Smooth muscle cell (in vitro differentiated cells): ENCODE results near the gene HNRNPLL. TPM values are rescaled to one million over a fixed set of nuclear protein-coding genes. Genes with fewer than 3 reads are reported as not detected.
A peak's percentile ranks its signal among the peaks of the same experiment; 100 is the strongest.
"Not testable (repeated sequence)": the region's sequence is repeated elsewhere in the genome, so short reads cannot be mapped to it uniquely, and the experiment has no call there.

Experiments used
- DNase-seq: peaks from one replicate; lab custom pipeline; 2025; ENCODE audit not compliant: unreplicated experiment; lab: John Stamatoyannopoulos, UW
- H2AFZ ChIP-seq: fragments of 200-600 bp; sonication (generic); 2 replicates; pipeline ENCODE4 v1.6.0; 2016; ENCODE audit warnings: antibody characterized with exemption, low read depth, mild to moderate bottlenecking
- H3F3A ChIP-seq: fragments of 200-600 bp; sonication (generic); 2 replicates; pipeline ENCODE4 v1.6.0; 2017; ENCODE audit warnings: antibody characterized with exemption, low read depth
- H3K27ac ChIP-seq: fragments of 200-600 bp; sonication (generic); 2 replicates; pipeline ENCODE4 v1.5.1; 2016; ENCODE audit warnings: low read depth, mild to moderate bottlenecking
- H3K27me3 ChIP-seq: fragments of 200-600 bp; sonication (generic); 2 replicates; pipeline ENCODE4 v1.6.1; 2016; ENCODE audit warnings: low read depth, mild to moderate bottlenecking
- H3K36me3 ChIP-seq: fragments of 200-600 bp; sonication (generic); 2 replicates; pipeline ENCODE4 v1.5.1; 2016; ENCODE audit warnings: low read depth
- H3K4me1 ChIP-seq: fragments of 200-600 bp; sonication (generic); 2 replicates; pipeline ENCODE4 v1.5.1; 2016; ENCODE audit warnings: low read depth
- H3K4me2 ChIP-seq: fragments of 200-600 bp; sonication (generic); 2 replicates; pipeline ENCODE4 v1.6.0; 2016; ENCODE audit warnings: mild to moderate bottlenecking
- H3K4me3 ChIP-seq: fragments of 200-600 bp; sonication (generic); 2 replicates; pipeline ENCODE4 v1.5.1; 2016; ENCODE audit warnings: mild to moderate bottlenecking
- H3K79me2 ChIP-seq: fragments of 200-600 bp; sonication (generic); 2 replicates; pipeline ENCODE4 v1.6.0; 2016; ENCODE audit warnings: low read depth, mild to moderate bottlenecking
- H3K9ac ChIP-seq: fragments of 200-600 bp; sonication (generic); 2 replicates; pipeline ENCODE4 v1.6.0; 2016; ENCODE audit warnings: low read depth
- H3K9me3 ChIP-seq: fragments of 200-600 bp; sonication (generic); replicated peaks from 2 replicates; pipeline ENCODE4 v1.5.1; 2016; ENCODE audit warnings: low read depth
- H4K20me1 ChIP-seq: fragments of 200-600 bp; sonication (generic); 2 replicates; pipeline ENCODE4 v1.6.0; 2016; ENCODE audit warnings: low read depth
- WGBS: methylation state at CpG from one replicate; pipeline ENCODE4 v1.1.7; 2016; ENCODE audit warnings: low lambda C conversion rate; 5-methylcytosine and 5-hydroxymethylcytosine counted together
- polyA plus RNA-seq: library from polyadenylated mRNA; unstranded; fragments of >200 nt; fragmentation: Nextera tagmentation; extraction: Ambion mirVana; gene quantifications from 2 replicates; pipeline ENCODE4 v1.2.1, GENCODE V29; 2016
- total RNA-seq: library from RNA; depleted of rRNA; stranded (reverse); fragments of >200 nt; gene quantifications from 2 replicates; pipeline ENCODE4 v1.2.3, GENCODE V29; 2014
- TF ChIP-seq, protein P1 (sequence below): fragments of 200-600 bp; sonication (generic); IDR thresholded peaks from 2 replicates; pipeline ENCODE4 v1.5.1; 2017; ENCODE audit warnings: borderline replicate concordance, mild to moderate bottlenecking, antibody characterized with exemption; ENCODE audit not compliant: insufficient read depth, poor library complexity, severe bottlenecking

HNRNPLL gene
- total and polyA plus RNA-seq, 2 experiments from 2014 or later, result 37.4 to 42.8 TPM

DNA sequence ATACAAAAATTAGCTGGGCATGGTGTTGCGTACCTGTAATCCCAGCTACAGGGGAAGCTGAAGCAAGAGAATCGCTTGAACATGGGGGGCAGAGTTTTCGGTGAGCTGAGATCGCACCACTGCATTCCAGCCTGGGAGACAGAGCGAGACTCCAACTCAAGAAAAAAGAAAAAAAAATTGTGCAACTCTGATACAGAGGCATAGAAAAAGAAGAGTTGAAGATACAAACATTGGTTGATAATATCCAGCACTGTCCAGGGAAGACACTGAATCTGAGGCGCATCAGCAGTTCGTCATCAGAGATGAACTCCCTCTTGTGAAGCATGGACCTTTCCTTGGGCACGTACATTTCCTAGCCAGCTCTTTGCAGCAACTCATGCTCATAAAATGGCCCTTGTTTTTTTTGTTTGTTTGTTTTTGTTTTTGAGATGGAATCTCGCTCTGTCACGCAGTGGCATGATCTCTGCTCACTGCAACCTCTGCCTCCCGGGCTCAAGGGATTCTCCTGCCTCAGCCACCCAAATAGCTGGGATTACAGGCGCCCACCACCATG lies 46.5 kb upstream of the HNRNPLL start:
- Histone ChIP-seq H4K20me1 (no peaks in the 10 kb centered on the region), H3K4me1 (no peaks in the 10 kb centered on the region), H3K27me3 (no peaks in the 10 kb centered on the region), H3K9ac (no peak overlapping the region), H3K36me3 (no peaks in the 10 kb centered on the region), H3K4me2 (no peak overlapping the region), H3K79me2 (no peaks in the 10 kb centered on the region), H3K9me3 (no peaks in the 10 kb centered on the region), H3K27ac (no peak overlapping the region), H2AFZ (no peak overlapping the region), H3K4me3 (no peak overlapping the region), H3F3A (no peaks in the 10 kb centered on the region)
- 84% methylated on average over 12 of the region's 12 CpGs for WGBS
- no peak for DNase-seq
- TF ChIP-seq, protein P1, sequence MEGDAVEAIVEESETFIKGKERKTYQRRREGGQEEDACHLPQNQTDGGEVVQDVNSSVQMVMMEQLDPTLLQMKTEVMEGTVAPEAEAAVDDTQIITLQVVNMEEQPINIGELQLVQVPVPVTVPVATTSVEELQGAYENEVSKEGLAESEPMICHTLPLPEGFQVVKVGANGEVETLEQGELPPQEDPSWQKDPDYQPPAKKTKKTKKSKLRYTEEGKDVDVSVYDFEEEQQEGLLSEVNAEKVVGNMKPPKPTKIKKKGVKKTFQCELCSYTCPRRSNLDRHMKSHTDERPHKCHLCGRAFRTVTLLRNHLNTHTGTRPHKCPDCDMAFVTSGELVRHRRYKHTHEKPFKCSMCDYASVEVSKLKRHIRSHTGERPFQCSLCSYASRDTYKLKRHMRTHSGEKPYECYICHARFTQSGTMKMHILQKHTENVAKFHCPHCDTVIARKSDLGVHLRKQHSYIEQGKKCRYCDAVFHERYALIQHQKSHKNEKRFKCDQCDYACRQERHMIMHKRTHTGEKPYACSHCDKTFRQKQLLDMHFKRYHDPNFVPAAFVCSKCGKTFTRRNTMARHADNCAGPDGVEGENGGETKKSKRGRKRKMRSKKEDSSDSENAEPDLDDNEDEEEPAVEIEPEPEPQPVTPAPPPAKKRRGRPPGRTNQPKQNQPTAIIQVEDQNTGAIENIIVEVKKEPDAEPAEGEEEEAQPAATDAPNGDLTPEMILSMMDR, result no peak

DNA sequence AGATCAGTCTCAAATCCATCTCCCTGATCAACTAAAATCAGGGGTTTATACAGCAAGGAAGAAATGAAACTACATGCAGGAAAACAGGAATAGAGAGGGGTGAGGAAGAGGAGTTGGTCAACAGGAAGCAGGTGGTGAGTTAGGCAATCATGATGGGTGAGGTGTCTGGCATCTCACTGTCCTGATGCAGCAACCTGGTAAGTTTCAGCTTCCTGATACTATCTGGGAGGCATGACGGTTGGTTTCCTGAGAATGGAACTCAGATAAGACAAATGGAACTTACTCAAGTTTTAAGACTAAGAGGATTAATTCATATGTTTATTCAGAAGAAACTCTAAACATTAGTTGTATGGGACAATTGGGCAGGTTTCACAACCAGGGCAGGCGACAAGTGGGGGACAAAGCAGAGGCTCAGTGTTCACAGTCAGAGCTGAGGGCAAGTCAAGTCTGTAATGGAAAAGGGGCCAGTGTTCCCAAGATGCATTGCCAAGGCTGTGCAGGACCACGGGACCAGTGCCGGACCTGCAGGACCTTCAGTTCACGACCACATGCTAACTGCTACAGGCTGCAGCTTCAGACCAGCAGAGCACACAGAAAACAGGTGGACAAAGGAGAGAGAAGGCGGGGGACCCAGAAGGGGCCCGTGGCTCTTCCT lies 45.5 kb upstream of the HNRNPLL start:
- 93% methylated on average over 5 of the region's 7 CpGs for WGBS

DNA sequence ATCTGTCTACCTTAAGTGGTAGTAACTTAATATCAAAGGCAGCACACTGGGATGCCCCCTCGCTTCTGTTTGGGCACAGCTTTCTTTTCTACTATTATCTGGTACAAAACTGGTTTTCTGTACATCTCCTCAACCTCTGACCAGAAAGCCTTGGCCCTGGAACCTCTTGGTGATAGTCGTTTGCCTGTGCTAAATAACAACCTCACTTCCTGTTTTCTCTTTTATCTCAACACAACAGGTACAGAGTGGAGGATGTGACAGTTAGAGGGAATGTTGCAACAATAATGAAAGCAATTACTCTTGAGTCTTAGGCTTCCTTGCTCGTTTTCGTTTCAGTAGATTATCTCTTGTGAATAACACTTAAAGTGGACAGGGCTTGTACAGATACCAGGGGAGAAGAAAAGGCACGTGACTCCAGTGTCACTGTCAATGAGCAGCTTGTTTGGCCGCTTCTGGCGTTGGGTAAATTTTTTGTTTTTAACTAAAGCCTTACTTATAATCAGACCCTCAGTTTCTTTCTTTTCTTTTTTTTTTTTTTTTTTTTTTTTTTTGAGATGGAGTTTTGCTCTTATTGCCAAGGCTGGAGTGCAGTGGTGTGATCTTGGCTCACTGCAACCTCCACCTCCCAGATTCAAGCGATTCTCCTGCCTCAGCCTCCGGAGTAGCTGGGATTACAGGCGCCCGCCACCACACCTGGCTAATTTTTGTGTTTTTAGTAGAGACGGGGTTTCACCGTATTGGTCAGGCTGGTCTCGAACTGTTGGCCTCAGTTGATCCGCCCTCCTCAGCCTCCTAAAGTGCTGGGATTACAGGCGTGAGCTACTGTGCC lies 41.2 kb upstream of the HNRNPLL start:
- not testable (repeated sequence) for H3K4me2 ChIP-seq, H3K36me3 ChIP-seq, H3K4me1 ChIP-seq

More for the DNA sequence above, 45.5 kb upstream of the HNRNPLL start:
- no peaks in the 10 kb centered on the region for H3K4me1 ChIP-seq
- H3F3A ChIP-seq, result no peaks in the 10 kb centered on the region
- H3K36me3 ChIP-seq, result no peaks in the 10 kb centered on the region
- no peaks in the 10 kb centered on the region for H4K20me1 ChIP-seq
- no peak for DNase-seq
- H3K9ac ChIP-seq, result no peak overlapping the region
- TF ChIP-seq, protein P1, result no peak
- no peak overlapping the region for H2AFZ ChIP-seq
- no peak overlapping the region for H3K27ac ChIP-seq
- no peaks in the 10 kb centered on the region for H3K9me3 ChIP-seq
- no peak overlapping the region for H3K4me3 ChIP-seq
- no peaks in the 10 kb centered on the region for H3K79me2 ChIP-seq
- H3K27me3 ChIP-seq, result no peaks in the 10 kb centered on the region
- H3K4me2 ChIP-seq, result no peak overlapping the region

DNA sequence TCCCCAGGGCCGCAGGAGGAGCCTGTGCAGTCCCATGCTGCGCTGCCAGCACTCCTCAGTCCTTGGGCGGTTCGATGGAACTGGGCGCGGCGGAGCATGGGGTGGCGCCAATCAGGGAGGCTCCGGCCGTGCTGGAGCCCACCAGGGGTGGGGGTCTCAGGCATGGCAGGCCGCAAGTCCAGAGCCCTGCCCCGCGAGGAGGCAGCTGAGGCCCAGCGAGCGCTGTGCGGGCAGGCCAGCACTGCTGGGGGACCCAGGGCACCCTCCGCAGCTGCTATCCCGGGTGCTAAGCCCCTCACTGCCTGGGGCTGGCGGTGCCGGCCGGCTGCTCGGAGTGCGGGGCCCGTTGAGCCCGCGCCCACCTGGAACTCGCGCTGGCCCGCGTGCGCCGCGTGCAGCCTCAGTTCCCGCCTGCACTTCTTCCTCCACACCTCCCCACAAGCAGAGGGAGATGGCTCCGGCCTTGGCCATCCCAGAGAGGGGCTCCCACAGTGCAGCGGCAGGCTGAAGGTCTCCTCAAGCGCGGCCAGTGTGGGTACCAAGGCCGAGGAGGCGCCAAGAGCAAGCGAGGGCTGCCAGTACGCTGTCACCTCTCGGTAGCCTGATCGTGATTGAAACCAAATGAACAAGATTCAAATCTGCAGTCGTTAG lies 40.4 kb upstream of the HNRNPLL start:
- Histone ChIP-seq H3K4me2 (no peak overlapping the region), H3F3A (no peaks in the 10 kb centered on the region), H3K79me2 (no peaks in the 10 kb centered on the region), H3K27me3 (no peaks in the 10 kb centered on the region), H2AFZ (no peak overlapping the region), H3K36me3 (no peaks in the 10 kb centered on the region), H3K4me3 (no peak overlapping the region), H3K27ac (no peak overlapping the region), H3K9ac (no peak overlapping the region), H3K4me1 (no peaks in the 10 kb centered on the region), H3K9me3 (no peaks in the 10 kb centered on the region), H4K20me1 (no peaks in the 10 kb centered on the region)
- 96% methylated on average over 37 of the region's 45 CpGs for WGBS
- DNase-seq, result no peak
- TF ChIP-seq, protein P1, result no peak

More for the DNA sequence above, 41.2 kb upstream of the HNRNPLL start:
- not testable (repeated sequence) for H3K9me3 ChIP-seq, H3K27me3 ChIP-seq, H4K20me1 ChIP-seq, H3K9ac ChIP-seq, H3K27ac ChIP-seq, H3K4me3 ChIP-seq, H2AFZ ChIP-seq, H3F3A ChIP-seq, H3K79me2 ChIP-seq, DNase-seq
- whole genome bisulfite sequencing, result 93% methylated on average over 16 of the region's 16 CpGs

DNA sequence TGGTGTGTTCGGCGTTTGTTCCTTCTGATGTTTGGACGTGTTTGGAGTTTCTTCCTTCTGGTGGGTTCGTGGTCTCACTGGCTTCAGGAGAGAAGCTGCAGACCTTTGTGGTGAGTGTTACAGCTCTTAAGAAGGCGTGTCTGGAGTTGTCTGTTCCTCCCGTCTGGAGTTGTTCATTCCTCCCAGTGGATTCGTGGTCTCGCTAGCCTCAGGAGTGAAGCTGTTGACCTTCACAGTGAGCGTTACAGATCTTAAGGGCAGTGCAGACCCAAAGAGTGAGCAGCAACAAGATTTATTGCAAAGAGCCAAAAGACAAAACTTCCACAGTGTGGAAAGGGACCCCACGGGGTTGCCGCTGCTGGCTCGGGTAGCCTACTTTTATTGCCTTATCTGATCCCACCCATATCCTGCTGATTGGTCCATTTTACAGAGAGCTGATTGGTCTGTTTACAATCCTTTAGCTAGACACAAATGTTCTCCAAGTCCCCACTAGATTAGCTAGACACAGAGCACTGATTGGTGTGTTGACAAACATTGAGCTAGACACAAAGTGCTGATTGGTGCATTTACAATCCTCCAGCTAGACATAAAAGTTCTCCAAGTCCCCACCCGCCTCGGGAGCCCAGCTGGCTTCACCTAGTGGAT lies 39.8 kb upstream of the HNRNPLL start:
- not testable (repeated sequence) for DNase-seq, H3K79me2 ChIP-seq, H3K27ac ChIP-seq, H3F3A ChIP-seq, H3K4me1 ChIP-seq, H4K20me1 ChIP-seq, H3K9ac ChIP-seq, H3K4me3 ChIP-seq, H3K27me3 ChIP-seq, H3K4me2 ChIP-seq, H3K9me3 ChIP-seq, H3K36me3 ChIP-seq
- peak overlapping the region; percentile 75 for H2AFZ ChIP-seq
- 83% methylated on average over 14 of the region's 14 CpGs for WGBS
